HG03378 (cell line): ENCODE results near the gene CCNQ.
"Not testable (repeated sequence)": the region's sequence is repeated elsewhere in the genome, so short reads cannot be mapped to it uniquely, and the experiment has no call there.

Experiments
- ATAC-seq: cut with Tn5 transposase; IDR thresholded peaks from one replicate; pipeline ENCODE4 v1.9.1; 2021; ENCODE audit warnings: mild to moderate bottlenecking, moderate library complexity; ENCODE audit not compliant: unreplicated experiment

Gene CCNQ

DNA sequence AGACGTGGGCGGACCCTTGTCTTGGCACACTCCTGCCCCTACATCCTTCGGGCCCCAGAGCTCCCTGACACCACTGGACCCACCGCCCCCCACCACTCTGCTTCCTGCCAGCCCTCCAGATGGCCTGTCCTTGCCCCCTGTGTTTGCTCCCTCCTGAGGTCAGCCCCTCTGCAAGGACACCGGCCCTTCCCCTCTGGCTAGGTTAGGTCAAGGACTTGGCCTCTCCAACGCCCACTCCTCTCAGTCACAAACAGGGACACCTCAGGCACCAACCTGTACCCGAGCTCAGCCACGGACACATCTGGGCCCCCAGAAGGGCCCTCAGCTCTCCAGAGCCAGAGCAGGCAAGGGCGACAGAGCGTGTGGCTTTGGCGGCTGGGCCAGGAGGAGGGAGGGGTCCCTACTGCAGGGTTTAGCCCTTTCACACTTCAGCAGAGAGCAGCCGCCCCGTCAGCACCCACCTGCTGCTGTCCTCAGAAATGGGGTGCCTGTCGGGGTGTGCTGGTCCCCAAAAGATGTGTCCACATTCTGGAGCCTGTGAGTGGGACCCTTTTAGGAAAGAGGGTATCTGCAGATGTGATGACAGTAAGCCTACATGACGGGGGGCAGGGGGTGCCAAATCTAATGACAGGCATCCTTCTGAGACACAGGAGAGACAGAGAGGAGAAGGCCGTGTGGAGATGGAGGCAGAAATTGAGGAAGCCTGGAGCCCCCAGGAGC lies 24.5 kb upstream of the CCNQ start:
- no peak for ATAC-seq

DNA sequence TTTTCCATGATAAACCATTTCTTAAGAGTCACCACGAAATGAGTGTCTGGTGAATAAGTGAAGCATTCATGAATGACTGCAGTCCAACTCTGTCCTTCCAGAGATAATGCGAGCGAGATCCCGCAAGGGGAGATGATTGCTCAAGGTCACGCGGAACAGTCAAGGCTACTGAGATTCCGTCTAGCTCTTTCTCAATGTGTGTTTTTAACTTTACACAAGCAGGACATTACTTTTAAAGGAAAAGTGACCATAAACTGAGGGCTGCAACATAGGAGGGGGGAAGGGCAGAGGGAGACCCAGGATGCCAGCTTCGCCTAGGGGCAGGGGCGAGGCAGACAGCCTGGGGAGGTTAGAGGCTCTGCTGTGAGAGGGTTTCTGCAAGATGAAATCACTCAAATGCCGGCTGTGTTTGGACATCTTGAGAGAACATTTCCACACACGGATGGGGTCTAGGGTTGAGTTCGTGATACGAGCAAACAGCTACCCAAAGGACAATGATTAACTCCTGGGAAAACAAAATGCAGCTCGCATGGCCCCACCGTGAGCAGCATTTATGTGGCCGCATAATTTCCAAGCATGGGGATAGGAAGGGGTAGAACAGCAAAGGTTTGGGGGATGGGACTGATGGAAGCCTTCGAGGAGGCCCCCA lies 23.8 kb upstream of the CCNQ start:
- no peak for ATAC-seq

DNA sequence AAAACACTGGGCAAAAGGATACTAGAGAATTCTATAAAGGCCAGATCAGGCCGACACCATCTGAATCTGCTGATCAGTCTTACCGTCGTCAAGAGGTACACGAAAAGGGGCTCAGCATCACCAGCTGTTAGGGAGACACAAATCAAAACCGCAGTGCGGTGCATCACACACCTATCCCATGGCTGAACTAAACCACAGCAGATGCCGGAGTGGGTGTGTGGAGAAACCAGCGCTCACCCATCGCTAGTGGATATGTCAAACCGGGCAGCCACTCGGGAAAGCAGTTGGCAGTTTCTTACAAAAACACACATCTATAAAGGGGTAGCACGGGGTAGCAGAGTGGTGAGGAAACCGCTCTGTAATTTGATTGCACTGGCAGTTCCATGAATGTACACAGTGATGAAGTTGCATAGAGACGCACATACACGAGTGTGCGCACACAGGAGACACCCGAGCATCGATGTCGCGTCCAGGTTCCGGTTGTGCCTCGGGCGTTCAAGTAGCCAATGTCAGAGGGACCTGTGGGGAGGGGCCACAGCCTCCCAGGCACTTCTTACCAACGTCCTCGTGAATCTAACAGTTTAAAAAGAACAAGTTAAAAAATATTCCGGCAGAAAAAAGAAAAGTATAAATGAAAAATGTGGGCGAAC lies 23.1 kb upstream of the CCNQ start:
- no peak for ATAC-seq

DNA sequence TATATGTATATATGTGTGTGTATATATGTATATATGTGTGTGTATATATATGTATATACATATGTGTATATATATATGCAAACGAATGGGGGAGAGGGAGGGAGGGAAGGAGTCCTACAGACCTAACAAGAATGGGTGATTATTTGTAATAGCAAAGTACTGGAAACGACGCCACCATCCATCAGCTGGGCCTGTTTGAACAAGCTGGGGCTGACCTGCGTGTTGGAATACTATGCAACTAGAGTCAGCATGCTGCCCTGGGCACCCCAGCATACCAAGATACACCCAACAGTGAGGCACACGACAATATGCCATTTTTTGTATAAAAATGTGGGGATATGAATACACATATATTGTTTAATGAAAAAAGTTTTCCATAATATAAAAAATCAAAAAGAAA lies 21.6 kb upstream of the CCNQ start:
- ATAC-seq = no peak

DNA sequence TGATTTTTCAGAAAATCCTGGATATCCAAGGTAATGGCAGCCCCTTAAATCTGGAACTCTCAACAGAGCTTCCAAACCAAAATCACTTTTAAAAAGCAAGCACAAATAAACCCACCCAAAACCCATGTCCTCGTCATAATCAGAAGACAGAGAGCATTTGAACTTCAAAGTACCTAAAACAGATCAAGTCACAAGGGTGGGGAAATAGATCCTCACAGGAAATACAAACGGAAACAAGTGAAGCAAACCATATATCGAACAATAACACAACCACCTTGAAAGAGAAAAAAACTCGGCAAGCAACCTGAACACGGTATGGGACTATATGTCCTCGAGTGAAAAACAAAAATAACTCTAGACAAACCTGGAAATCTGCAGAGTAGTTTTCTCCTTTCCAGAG lies 15.9 kb upstream of the CCNQ start:
- ATAC-seq = no peak

DNA sequence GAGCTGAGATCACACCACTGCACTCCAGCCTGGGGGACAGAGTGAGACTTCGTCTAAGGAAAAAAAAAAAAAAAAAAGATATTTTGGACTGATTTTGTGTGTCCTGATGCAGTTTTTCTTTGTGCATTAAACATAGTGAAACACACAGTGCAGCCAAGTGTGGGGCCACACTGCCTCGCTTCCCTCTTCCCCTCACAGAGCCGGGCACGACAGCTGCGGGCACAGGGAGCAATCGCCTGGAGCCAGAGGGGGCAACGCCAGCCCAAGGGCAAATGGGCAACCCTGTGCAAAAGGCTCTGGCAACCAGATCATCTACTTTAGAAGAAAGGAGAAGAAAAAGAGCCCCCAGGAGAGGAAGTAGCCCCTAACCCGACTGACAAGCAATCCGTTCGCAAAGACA lies 13.5 kb upstream of the CCNQ start:
- no peak for ATAC-seq

DNA sequence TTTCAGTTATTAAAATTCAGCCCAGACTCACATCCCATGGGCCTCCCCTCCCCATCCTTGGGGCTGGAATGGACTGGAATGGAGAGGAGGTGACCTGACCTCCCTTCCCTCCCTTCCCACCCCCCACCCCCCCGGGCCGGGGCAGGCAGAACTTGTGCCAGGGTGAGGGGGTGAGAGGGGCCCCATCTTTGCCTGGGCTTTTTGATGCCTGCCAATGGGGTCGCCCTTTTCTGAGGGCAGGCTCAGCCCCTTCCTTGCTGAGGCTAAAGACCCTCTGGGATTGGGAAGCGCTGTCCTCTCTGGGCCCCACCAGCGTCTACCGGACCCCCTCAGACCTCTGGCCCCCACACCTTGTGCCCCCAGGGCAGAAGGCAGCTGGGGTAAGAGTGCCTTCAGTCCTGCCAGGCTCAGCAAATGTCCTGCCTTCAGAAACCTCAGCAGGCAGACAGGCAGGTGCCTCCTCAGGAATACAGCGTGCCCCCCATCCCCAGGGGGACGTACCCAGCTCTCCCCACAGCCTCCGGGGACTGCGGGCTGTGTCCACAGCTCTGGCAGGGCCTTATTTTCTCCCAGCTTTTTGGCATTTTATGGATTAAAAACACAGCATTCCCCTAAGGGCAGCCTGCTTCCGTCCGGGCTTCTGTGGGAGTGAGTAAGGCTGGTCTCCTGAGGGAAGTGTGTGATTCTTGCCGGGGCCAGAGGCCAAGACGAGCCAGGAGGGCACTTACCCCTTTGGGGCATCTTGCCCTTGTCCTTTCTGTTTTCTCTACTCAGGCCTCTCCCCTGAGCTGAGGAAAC lies 12.6 kb upstream of the CCNQ start:
- no peak for ATAC-seq

DNA sequence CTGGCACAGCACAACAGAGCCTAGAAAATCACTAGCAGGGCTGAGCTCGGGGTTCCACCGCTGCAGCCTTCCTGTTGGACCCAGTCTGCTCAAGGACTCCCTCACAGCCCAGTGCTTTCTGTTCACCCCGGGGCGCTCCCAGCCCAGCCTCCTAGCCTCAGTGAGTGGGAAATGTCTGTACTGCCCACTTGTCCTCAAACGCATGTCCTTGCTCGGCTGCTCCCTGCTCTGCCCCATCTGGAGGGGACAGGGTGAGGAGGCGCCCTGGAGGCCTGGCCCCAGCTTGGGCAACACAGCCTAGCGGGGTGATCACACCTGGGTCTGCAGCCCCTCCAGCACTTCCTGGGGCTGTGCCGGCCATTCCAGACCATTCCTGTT lies 11.9 kb upstream of the CCNQ start:
- no peak for ATAC-seq

DNA sequence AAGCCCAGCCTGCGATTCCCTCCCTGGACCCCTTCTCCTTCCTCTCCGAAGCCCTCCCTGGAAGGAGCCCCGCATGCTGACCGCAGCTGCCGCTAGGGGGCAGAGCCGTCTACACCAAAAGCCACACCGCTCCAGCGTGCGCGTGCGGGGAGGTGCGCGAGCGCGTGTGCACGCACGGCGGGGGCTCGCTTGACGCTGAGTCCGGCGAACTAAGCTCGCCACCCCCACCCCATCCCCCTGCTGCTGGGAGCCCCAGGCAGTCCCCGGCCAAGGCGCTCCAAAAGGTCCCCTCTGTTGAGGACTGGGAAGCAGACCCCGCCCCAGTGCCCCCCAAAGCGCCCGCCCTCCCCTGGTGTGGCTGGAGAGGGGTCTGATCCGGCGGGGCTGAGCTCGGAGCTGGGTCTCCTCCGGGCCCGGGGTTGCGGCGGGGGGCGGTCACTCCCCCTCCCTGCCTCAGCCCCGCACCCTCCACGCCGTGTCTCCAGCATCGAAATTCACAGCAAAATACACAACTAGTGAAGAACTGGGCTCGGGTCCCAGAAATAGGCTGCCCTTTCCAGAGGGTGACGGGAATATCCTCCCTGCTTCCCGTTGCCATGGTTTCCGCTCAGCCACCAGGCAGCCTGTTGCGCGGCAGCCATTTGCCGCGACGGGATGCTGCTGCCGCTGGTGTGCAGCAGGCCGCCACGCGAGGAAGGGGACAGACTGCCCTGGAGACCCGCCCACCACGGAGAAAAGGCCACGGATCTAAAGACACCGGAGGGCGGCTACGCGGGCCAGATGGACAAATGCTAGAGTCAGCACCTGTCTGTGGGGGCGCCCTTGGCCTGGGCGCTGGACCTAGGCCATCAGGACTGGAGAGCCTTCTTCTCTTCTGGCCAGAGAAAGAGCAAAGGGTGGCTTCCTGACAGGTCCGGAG lies 11.2 kb upstream of the CCNQ start:
- ATAC-seq = no peak

DNA sequence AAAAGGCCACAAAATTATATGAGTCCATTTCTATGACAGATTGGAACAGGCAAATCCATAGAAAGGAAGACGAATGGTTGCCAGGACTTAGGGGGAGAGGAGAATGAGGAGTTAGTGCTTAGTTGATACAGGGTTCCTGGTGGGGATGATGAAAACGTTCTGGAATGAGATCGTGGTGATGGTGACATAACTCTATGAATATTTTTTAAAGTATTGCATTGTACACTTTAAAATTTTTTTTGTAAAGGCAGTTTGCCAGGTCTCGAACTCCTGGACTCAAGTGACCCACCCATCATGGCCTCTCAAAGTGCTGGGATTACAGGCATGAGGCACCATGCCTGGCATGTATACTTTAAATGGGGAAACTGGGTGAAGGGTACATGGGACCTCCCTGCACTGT lies 9.9 kb upstream of the CCNQ start:
- no peak for ATAC-seq

DNA sequence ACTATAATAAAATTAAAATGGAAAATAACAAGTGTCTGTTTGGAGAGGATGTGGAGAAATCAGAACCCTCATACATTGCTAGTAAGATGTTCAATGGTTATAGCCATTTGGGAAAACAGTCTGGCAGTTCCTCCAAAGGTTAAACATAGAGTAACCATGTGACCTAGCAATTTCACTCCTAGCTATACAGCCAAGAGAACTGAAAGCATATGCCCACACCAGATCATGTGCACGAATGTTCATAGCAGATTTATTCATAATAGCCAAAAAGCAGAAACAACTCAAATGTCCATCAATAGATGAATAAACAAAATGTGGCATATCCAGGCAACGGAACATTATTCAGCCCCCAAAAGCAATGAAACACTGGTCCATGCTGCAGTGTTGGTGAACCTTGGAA lies 9.4 kb upstream of the CCNQ start:
- ATAC-seq = no peak

DNA sequence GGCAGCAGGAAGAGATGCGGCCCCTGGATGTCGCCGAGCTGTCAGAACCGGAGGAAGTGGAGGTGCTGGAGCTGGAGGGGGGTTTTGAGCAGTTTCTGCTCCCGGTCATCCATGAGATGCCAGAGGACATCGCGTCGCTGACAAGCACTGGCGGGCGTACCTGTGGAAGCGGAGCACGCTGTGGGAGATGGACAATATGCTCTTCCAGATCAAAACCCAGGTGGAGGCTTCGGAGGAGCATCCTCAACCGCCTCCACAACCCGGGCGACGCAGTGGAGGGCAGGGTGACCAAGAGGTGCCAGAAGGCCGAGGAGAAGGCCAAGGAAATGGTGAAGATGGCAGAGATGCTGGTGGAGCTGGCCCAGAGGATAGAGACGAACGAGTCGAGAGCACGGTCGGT lies 7.6 kb upstream of the CCNQ start:
- no peak for ATAC-seq

DNA sequence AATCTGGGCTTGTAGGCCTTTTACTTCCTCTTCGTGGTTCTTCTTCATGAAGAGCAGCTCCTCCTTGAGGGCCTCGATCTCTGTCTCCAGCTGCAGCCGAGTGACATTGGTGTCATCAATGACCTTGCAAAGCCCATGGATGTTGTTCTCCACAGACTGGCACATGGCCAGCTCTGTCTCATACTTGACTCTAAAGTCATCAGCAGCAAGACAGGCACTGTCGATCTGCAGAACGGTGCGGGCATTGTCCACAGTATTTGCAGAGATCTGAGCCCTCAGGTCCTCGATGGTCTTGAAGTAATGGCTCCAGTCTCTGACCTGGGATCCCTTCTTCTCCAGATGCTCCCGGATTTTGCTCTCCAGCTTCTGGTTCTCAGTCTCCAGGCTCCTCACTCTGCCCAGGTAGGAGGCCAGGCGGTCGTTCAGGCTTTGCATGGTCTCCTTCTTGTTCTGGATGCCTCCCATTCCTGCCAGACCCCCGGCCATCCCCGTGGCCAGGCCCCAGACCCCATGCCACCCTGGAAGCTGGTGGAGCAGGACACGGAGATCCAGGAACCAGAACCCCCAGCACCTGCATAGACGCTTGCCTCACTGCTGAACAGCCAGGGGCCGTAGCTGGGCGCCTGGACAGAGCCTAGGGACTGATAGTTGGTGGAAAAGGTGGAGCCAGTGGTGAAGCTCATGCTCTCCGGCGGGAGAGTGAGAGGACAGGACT lies 5.9 kb upstream of the CCNQ start:
- ATAC-seq = not testable (repeated sequence)

DNA sequence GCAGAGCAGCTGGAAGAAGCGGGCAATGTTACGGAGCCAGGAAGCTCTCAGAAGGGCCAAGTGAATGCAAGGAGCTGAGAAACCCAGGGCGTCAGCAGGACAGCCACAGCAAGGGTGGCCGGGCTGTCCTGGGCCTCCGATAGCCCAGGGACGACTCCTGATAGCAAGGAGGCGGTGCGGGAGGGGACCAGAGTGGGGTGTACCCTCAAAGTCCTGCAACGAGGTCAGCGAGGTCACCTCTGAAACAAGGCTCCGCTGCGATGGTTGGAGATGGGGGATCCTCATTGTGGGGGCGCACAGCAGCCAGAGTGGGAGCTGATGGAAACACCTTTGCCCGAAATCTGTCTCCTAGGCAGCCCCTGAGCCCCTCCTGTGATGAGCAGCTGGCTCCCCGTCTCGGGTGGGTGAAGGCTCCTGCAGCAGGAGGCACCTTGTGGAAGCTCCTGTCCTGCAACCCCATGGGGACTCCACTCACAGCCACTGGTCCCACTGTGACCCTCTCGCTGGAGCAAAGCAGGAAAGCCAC lies 4.3 kb upstream of the CCNQ start:
- ATAC-seq = no peak

DNA sequence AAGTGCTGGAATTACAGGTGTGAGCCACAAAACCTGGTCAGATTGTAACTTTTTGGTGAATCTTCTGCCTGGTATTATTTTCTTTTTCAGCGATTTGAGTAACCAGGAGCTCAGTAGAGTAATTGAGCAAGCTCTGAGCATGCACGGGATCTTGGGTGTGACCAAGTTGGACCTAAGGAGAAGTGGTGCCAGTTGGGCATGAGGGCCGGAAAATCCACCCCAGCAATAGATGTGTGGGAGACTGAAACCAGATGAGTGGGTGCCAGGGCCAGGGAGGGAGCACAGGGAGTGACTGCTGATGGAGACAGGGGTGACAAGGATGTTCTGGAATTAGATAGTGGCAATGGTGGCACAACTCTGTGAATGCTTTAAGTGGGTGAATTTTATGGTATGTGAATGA lies 3.7 kb upstream of the CCNQ start:
- ATAC-seq = no peak

DNA sequence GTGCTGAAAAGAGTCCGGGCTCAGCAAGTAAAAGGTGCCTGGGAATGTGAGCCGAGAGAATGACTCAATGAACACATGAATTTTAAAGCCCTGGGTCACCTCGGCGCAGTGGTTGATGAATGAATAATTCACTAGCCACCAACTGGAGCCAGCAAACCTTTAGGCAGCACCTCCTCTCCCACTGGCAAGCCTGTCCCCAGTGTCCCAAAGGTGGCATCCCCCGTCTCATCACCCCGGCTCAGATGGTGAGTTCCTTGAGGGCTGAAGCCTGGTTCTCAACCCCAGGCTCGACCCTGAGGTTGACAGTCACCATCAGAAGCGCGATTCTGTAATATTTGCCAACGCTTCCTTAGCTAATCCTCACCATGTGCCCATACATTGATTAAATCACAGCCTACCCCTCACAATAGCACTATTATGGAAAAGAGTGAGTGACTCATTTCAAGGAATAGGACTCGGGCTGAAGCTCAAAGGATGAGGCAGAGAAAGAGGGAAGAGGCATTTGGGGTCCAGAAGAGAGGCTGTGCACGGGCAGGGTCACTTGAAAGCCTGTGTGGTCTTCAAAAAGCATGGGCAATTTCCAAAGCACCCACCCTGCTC lies 2.7 kb upstream of the CCNQ start:
- no peak for ATAC-seq

DNA sequence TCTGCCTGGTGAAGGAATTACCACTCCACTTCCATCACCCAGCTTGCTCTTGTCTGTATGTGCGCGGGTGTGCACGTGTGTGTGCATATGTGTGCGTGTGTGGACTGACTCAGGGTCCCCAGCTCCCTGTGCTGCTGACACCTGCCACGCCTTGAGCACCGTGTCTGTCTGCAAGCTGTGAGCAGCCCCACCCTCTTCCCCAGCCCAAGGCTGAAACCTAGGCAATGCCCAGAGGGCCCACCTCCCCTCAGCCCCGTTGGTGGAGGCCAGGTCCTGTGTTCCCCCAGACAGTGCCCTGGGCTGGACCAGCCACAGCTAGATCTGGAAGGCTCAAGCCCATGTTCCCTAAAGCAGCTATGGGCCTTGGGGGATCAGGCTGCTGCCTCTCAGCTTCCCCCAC lies 2.0 kb upstream of the CCNQ start:
- no peak for ATAC-seq

DNA sequence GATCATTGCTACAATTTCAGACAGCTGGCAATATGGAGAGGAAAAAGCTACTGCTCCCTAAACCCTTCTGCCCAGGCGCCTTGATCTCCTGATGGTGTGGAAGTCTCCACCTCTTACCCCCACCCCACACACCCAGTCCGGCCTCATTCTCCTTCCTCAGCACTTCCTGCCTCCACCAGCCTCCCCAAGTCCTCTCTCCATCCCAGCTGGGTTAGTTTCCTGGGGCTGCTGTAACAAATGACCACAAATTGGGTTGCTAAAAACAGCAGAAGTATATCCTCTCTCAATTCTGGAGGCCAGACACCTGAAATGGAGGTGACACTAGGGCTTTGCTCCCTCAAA lies 1.1 kb upstream of the CCNQ start:
- no peak for ATAC-seq
